K562 (cell line): ENCODE data around the gene DPEP2. TPM values are rescaled to one million over a fixed set of nuclear protein-coding genes. Genes with fewer than 3 reads are reported as not detected.

Experiments
- CC2D1A ChIP-seq: fragments of 450-650 bp; IDR thresholded peaks from 2 replicates; pipeline ENCODE4 v1.6.1; 2017; ENCODE audit warnings: mild to moderate bottlenecking
- CTCFL ChIP-seq: IDR thresholded peaks from 2 replicates; pipeline ENCODE4 v1.6.1; 2011; ENCODE audit warnings: borderline replicate concordance, low read depth, mild to moderate bottlenecking, moderate library complexity, low read length; ENCODE audit not compliant: insufficient read depth, poor library complexity, severe bottlenecking
- EWSR1 ChIP-seq: fragments of 450-650 bp; IDR thresholded peaks from 2 replicates; pipeline ENCODE4 v1.6.1; 2018; ENCODE audit warnings: borderline replicate concordance, mild to moderate bottlenecking, low read depth, moderate library complexity; ENCODE audit not compliant: partially characterized antibody
- HCFC1 ChIP-seq: IDR thresholded peaks from 2 replicates; pipeline ENCODE4 v1.6.1; 2012; ENCODE audit warnings: low read depth, low read length, improper control_type of control experiment
- KDM1A ChIP-seq, 2 experiments: fragments of 450-650 bp; IDR thresholded peaks; 2 replicates each; pipeline ENCODE4 v1.6.1; 2016; ENCODE audit warnings: mild to moderate bottlenecking in 2 of 2
- LCOR ChIP-seq: sonication (generic); formaldehyde crosslinking; IDR thresholded peaks from 2 replicates; pipeline ENCODE4 v1.8.0; 2022; ENCODE audit warnings: mild to moderate bottlenecking, missing genetic modification reagents
- NR4A1 ChIP-seq, 2 experiments: fragments of 250-450 bp in 1 of 2; fragments of 450-650 bp in 1 of 2; sonication (Bioruptor Pico) in 1 of 2; IDR thresholded peaks; 2 replicates each; pipeline versions ENCODE4 v1.4.0 to v1.6.1; 2016 to 2020; ENCODE audit warnings: mild to moderate bottlenecking in 2 of 2, missing compliant biosample characterization in 1 of 2, missing genetic modification characterization in 1 of 2, moderate library complexity in 1 of 2
- PML ChIP-seq: IDR thresholded peaks from 2 replicates; pipeline ENCODE4 v1.6.1; 2012; ENCODE audit warnings: low read length, inconsistent platforms
- POLR2G ChIP-seq: fragments of 200-400 bp; formaldehyde crosslinking; IDR thresholded peaks from 2 replicates; pipeline ENCODE4 v1.6.1; 2017; ENCODE audit warnings: low read depth, mild to moderate bottlenecking, antibody characterized with exemption, low read length, moderate library complexity
- POLR3G ChIP-seq: IDR thresholded peaks from 2 replicates; pipeline ENCODE4 v1.6.1; 2011; ENCODE audit not compliant: insufficient read length, insufficient replicate concordance; ENCODE audit errors: extremely low read depth
- PREB ChIP-seq: sonication (generic); formaldehyde crosslinking; IDR thresholded peaks from 2 replicates; pipeline ENCODE4 v1.8.1; 2023; ENCODE audit warnings: mild to moderate bottlenecking, missing genetic modification reagents
- SAFB ChIP-seq: fragments of 200-400 bp; formaldehyde crosslinking; IDR thresholded peaks from 2 replicates; pipeline ENCODE4 v1.6.1; 2017; ENCODE audit warnings: low read depth, low read length, borderline replicate concordance
- SNIP1 ChIP-seq: fragments of 450-650 bp; IDR thresholded peaks from 2 replicates; pipeline ENCODE4 v1.7.1; 2017; ENCODE audit warnings: low read depth, mild to moderate bottlenecking
- THAP7 ChIP-seq: fragments of 250-450 bp; sonication (Bioruptor Pico); IDR thresholded peaks from 2 replicates; pipeline ENCODE4 v1.5.0; 2021
- ZFP36 ChIP-seq: fragments of 150-350 bp; IDR thresholded peaks from 2 replicates; pipeline ENCODE4 v1.6.1; 2018; ENCODE audit warnings: low read length, low read depth; ENCODE audit not compliant: partially characterized antibody
- ZNF408 ChIP-seq: fragments of 250-450 bp; sonication (Bioruptor Pico); IDR thresholded peaks from 2 replicates; pipeline ENCODE4 v1.4.0; 2020; ENCODE audit warnings: low read depth, mild to moderate bottlenecking, moderate library complexity
- polyA plus RNA-seq, 8 experiments: library from polyadenylated mRNA; depleted of rRNA in 4 of 8; stranded (reverse) in 5 of 8; unstranded in 3 of 8; fragments of >200 nt; fragmentation: Nextera tagmentation in 2 of 8; fragmentation: Illumina TruSeq in 1 of 8; extraction: Ambion mirVana in 2 of 8; extraction: Trizol in 1 of 8; gene quantifications; 2 replicates each; pipeline versions ENCODE4 v1.2.1 to v1.2.3, GENCODE V29; 2011 to 2014; ENCODE audit warnings: inconsistent platforms in 1 of 8, missing spikeins in 1 of 8
- total RNA-seq, 7 experiments: library from RNA; depleted of rRNA in 6 of 7; stranded (reverse); fragments of >200 nt in 6 of 7; fragmentation: Illumina TruSeq in 2 of 7; extraction: Trizol in 2 of 7; gene quantifications; 2 replicates each; pipeline versions ENCODE4 v1.2.1 to v1.2.3, GENCODE V29; 2011 to 2021; ENCODE audit warnings: low replicate concordance in 1 of 7
- TF ChIP-seq, protein P1 (sequence below), 2 experiments: fragments of 450-650 bp; conservative IDR thresholded peaks; 2 replicates each; pipeline ENCODE4 v1.6.1; 2017; ENCODE audit warnings: mild to moderate bottlenecking in 2 of 2, moderate library complexity in 2 of 2
- TF ChIP-seq, protein P2 (sequence below): sonication (generic); formaldehyde crosslinking; IDR thresholded peaks from 2 replicates; pipeline ENCODE4 v1.8.0; 2022; ENCODE audit warnings: mild to moderate bottlenecking, missing genetic modification reagents, borderline replicate concordance

The DPEP2 gene
- total and polyA plus RNA-seq, 9 of the 15 experiments (the other 6 are each of a cell fraction or from before 2014, with no cell fraction given), result 0.14 to 1.2 (median 0.38) TPM

- TF ChIP-seq CC2D1A, result peak; percentile 79
- no peak for TF ChIP-seq EWSR1
- no peak for TF ChIP-seq NR4A1 (CRISPR knock-in tag; IDR thresholded peaks at IDR 0.05)
- peak; percentile 76; the same call in 1 of the 2 replicates for TF ChIP-seq NR4A1 (tag; IDR thresholded peaks at IDR 0.05)
- TF ChIP-seq, protein P1, sequence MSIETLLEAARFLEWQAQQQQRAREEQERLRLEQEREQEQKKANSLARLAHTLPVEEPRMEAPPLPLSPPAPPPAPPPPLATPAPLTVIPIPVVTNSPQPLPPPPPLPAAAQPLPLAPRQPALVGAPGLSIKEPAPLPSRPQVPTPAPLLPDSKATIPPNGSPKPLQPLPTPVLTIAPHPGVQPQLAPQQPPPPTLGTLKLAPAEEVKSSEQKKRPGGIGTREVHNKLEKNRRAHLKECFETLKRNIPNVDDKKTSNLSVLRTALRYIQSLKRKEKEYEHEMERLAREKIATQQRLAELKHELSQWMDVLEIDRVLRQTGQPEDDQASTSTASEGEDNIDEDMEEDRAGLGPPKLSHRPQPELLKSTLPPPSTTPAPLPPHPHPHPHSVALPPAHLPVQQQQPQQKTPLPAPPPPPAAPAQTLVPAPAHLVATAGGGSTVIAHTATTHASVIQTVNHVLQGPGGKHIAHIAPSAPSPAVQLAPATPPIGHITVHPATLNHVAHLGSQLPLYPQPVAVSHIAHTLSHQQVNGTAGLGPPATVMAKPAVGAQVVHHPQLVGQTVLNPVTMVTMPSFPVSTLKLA (conservative IDR thresholded peaks at IDR 0.05), result peak; percentile 93 to 95
- TF ChIP-seq POLR3G, result no peak
- peak; percentile 37; the same call in 1 of the 2 replicates for TF ChIP-seq PML
- TF ChIP-seq KDM1A (IDR thresholded peaks at IDR 0.05), result peak in 1 of 2 experiments; percentile 57; a peak in 1 of 4 replicates
- no peak for TF ChIP-seq THAP7
- peak; percentile 98 for TF ChIP-seq CTCFL
- 0 out of 2 replicates have a peak, but pooled peaks have one; percentile 24 for TF ChIP-seq SNIP1
- peak; percentile 60 for TF ChIP-seq HCFC1
- no peak for TF ChIP-seq PREB
- TF ChIP-seq ZNF408, result no peak
- no peak for TF ChIP-seq ZFP36
- TF ChIP-seq, protein P2, sequence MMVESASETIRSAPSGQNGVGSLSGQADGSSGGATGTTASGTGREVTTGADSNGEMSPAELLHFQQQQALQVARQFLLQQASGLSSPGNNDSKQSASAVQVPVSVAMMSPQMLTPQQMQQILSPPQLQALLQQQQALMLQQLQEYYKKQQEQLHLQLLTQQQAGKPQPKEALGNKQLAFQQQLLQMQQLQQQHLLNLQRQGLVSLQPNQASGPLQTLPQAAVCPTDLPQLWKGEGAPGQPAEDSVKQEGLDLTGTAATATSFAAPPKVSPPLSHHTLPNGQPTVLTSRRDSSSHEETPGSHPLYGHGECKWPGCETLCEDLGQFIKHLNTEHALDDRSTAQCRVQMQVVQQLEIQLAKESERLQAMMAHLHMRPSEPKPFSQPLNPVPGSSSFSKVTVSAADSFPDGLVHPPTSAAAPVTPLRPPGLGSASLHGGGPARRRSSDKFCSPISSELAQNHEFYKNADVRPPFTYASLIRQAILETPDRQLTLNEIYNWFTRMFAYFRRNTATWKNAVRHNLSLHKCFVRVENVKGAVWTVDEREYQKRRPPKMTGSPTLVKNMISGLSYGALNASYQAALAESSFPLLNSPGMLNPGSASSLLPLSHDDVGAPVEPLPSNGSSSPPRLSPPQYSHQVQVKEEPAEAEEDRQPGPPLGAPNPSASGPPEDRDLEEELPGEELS (CRISPR knock-in tag), result no peak
- peak; percentile 89 for TF ChIP-seq SAFB
- peak; percentile 82 for TF ChIP-seq LCOR (CRISPR knock-in tag)
- peak; percentile 85 for TF ChIP-seq POLR2G
These were observed 5.9 kb downstream of the DPEP2 start (continued) for GRCh38 chr16:67993207-67994039.
